HFFc6 (cell line): ENCODE measurements around the gene LRRC18. TPM values are rescaled to one million over a fixed set of nuclear protein-coding genes. Genes with fewer than 3 reads are reported as not detected.

ENCODE experiments used
- DNase-seq: peaks from one replicate; pipeline ENCODE4 v3.0.0-alpha.2; 2018
- H3K27ac Mint-ChIP-seq: 2 replicates; pipeline ENCODE4 v1.8.0; 2020; ENCODE audit warnings: mild to moderate bottlenecking, mixed read lengths
- H3K27me3 Mint-ChIP-seq: 2 replicates; pipeline ENCODE4 v1.8.0; 2021; ENCODE audit warnings: mild to moderate bottlenecking, moderate library complexity, mixed read lengths; ENCODE audit not compliant: insufficient read depth
- H3K36me3 Mint-ChIP-seq: 2 replicates; pipeline ENCODE4 v1.8.0; 2021; ENCODE audit warnings: low read depth, mixed read lengths
- H3K4me1 Mint-ChIP-seq: 2 replicates; pipeline ENCODE4 v1.8.0; 2020; ENCODE audit warnings: low read depth, mixed read lengths
- H3K4me3 Mint-ChIP-seq: 2 replicates; pipeline ENCODE4 v1.8.0; 2020; ENCODE audit warnings: mild to moderate bottlenecking, moderate library complexity, mixed read lengths
- H3K9me3 Mint-ChIP-seq: 2 replicates; pipeline ENCODE4 v1.8.0; 2020; ENCODE audit warnings: mild to moderate bottlenecking, mixed read lengths
- CTCF ChIP-seq: fragments of 200-600 bp; sonication (generic); IDR thresholded peaks from 2 replicates; pipeline ENCODE4 v1.5.0; 2021; ENCODE audit warnings: antibody characterized with exemption, mild to moderate bottlenecking
- microRNA-seq: library from miRNA; unstranded; fragments of <30 nt; microRNA quantifications from one replicate; pipeline ENCODE4, GENCODE V29; 2019
- total RNA-seq, 6 experiments: library from RNA; stranded (reverse); fragmentation: NEBNext Ultra II Directional; extraction: Animal tissue kit (Norgen Biotek cat#: 25700); gene quantifications; 2 replicates in 1 of 6; 3 replicates in 5 of 6; pipeline ENCODE4 v1.2.3, GENCODE V29; 2021

Gene LRRC18
- total RNA-seq, 6 experiments from 2014 or later, result not detected

GRCh38 chr10:48880016-48880705 lies 59.5 kb downstream of the LRRC18 start:
- Mint-ChIP-seq H3K4me1 (no peaks in the 10 kb centered on the region), H3K36me3 (no peaks in the 10 kb centered on the region), H3K4me3 (no peak overlapping the region), H3K9me3 (no peaks in the 10 kb centered on the region), H3K27me3 (peaks cover 14% of the 10 kb centered on the region), H3K27ac (no peak overlapping the region)
- no peak for DNase-seq
- no peak for TF ChIP-seq CTCF

- no peaks in the 10 kb centered on the region for H3K9me3 Mint-ChIP-seq
- H3K36me3 Mint-ChIP-seq, result no peaks in the 10 kb centered on the region
- H3K27ac Mint-ChIP-seq, result no peak overlapping the region
- H3K27me3 Mint-ChIP-seq, result peaks cover 14% of the 10 kb centered on the region
- DNase-seq, result no peak
- H3K4me1 Mint-ChIP-seq, result no peaks in the 10 kb centered on the region
- H3K4me3 Mint-ChIP-seq, result no peak overlapping the region
- no peak for TF ChIP-seq CTCF
Observed at GRCh38 chr10:48879451-48879850, 60.2 kb downstream of the LRRC18 start.

GRCh38 chr10:48878091-48878490 lies 61.5 kb downstream of the LRRC18 start:
- no peak for TF ChIP-seq CTCF
- Mint-ChIP-seq H3K27me3 (peaks cover 14% of the 10 kb centered on the region), H3K36me3 (no peaks in the 10 kb centered on the region), H3K27ac (no peak overlapping the region), H3K9me3 (no peaks in the 10 kb centered on the region), H3K4me3 (no peak overlapping the region), H3K4me1 (no peaks in the 10 kb centered on the region)
- no peak for DNase-seq

- peaks cover 6% of the 10 kb centered on the region; the same call in 1 of the 2 replicates for H3K27me3 Mint-ChIP-seq
Observed at GRCh38 chr10:48872234-48872633, 67.4 kb downstream of the LRRC18 start.

More at GRCh38 chr10:48872234-48872633, 67.4 kb downstream of the LRRC18 start:
- Mint-ChIP-seq H3K4me1 (no peaks in the 10 kb centered on the region), H3K36me3 (no peaks in the 10 kb centered on the region), H3K9me3 (no peaks in the 10 kb centered on the region), H3K27ac (no peak overlapping the region), H3K4me3 (no peak overlapping the region)
- TF ChIP-seq CTCF, result no peak
- DNase-seq, result no peak

Small RNAs within 50 kb of the gene (microRNA-seq; reads per million reads assigned to microRNA genes)
- not detected for gene MIR4294

Other genes with a start within 250 kb of the LRRC18 start
- gene VSTM4, start 175.7 kb upstream of the LRRC18 start, total RNA-seq, result under 1 TPM in 5 of 6 experiments, not detected in 1; 0.05 to 0.24 (median 0.14) TPM
- gene FAM170B, start 194.2 kb upstream of the LRRC18 start, total RNA-seq, result not detected
- gene TMEM273, start 248.6 kb upstream of the LRRC18 start, total RNA-seq, result not detected